GM12892 (cell line): ENCODE results near the gene NHS.

Experiments
- POLR2A ChIP-seq: IDR thresholded peaks from 2 replicates; pipeline ENCODE4 v1.6.1; 2011; ENCODE audit warnings: low read depth, low read length, control low read depth
- POLR2AphosphoS5 ChIP-seq: IDR thresholded peaks from 2 replicates; pipeline ENCODE4 v1.6.1; 2011; ENCODE audit warnings: low read depth, low read length, control low read depth
- TAF1 ChIP-seq: IDR thresholded peaks from 2 replicates; pipeline ENCODE4 v1.6.1; 2011; ENCODE audit warnings: low read depth, mild to moderate bottlenecking, control low read depth, low read length, borderline replicate concordance

GRCh38 chrX:17544821-17545220 lies 169.8 kb downstream of the NHS start:
- no peak for TF ChIP-seq POLR2AphosphoS5
- no peak for TF ChIP-seq TAF1
- TF ChIP-seq POLR2A = no peak
